ENCODE data around the gene SLC2A13.

- no peak for TF ChIP-seq CTCF (IDR thresholded peaks at IDR 0.05; ENCODE audit: extremely low read depth in 1 of 2, insufficient read depth in 1 of 2, low read depth in 1 of 2, low read length in 2 of 2)
- TF ChIP-seq POLR2A (IDR thresholded peaks at IDR 0.05; ENCODE audit: low read depth, low read length), result no peak
- no peak for TF ChIP-seq POLR2AphosphoS5 (IDR thresholded peaks at IDR 0.05; ENCODE audit: insufficient read depth, low read depth, low read length)
- TF ChIP-seq EZH2 (IDR thresholded peaks at IDR 0.05; ENCODE audit: borderline replicate concordance, low read depth, low read length, severe bottlenecking), result no peak
- no peak for TF ChIP-seq MAX (IDR thresholded peaks at IDR 0.05; ENCODE audit: insufficient read depth, insufficient read length)
- no peak for TF ChIP-seq JUN (IDR thresholded peaks at IDR 0.05; ENCODE audit: borderline replicate concordance, insufficient read depth, insufficient read length, low read depth)
- TF ChIP-seq FOS (IDR thresholded peaks at IDR 0.05; ENCODE audit: borderline replicate concordance, insufficient read depth, low read length), result no peak
Measured at GRCh38 chr12:39971348-39971747, 134.5 kb downstream of the SLC2A13 start.
